GM19238 (cell line): ENCODE results near the gene ERLEC1.
"Not testable (repeated sequence)": the region's sequence is repeated elsewhere in the genome, so short reads cannot be mapped to it uniquely, and the experiment has no call there.

Experiments used
- DNase-seq: peaks from one replicate; pipeline ENCODE4 v3.0.0; 2011; ENCODE audit warnings: low spot score; ENCODE audit not compliant: insufficient read length

The ERLEC1 gene

GRCh38 chr2:53829273-53829979, 42.6 kb downstream of the ERLEC1 start:
- DNase-seq = no peak

- DNase-seq = not testable (repeated sequence)
Measured at GRCh38 chr2:53829980-53830290, 43.1 kb downstream of the ERLEC1 start.

GRCh38 chr2:53840580-53840979, 53.7 kb downstream of the ERLEC1 start:
- DNase-seq = no peak

GRCh38 chr2:53841651-53842050, 54.8 kb downstream of the ERLEC1 start:
- not testable (repeated sequence) for DNase-seq

GRCh38 chr2:53842891-53843290, 56.0 kb downstream of the ERLEC1 start:
- DNase-seq = no peak

- no peak for DNase-seq
Measured at GRCh38 chr2:53843595-53843994, 56.8 kb downstream of the ERLEC1 start.

- DNase-seq = no peak
Measured at GRCh38 chr2:53848062-53848461, 61.2 kb downstream of the ERLEC1 start.

- DNase-seq = not testable (repeated sequence)
Measured at GRCh38 chr2:53851052-53851757, 64.4 kb downstream of the ERLEC1 start.

- DNase-seq = no peak
Measured at GRCh38 chr2:53852532-53852931, 65.7 kb downstream of the ERLEC1 start.

GRCh38 chr2:53854678-53855077, 67.8 kb downstream of the ERLEC1 start:
- DNase-seq = no peak

GRCh38 chr2:53856272-53856671, 69.4 kb downstream of the ERLEC1 start:
- no peak for DNase-seq

- DNase-seq = no peak
Measured at GRCh38 chr2:53859206-53860181, 72.7 kb downstream of the ERLEC1 start, which contains the start of gene GPR75. Gene GPR75, minus strand, starts transcription at chr2:53859967. Its CDS starts 5,211 bp downstream, at chr2:53854756.

GRCh38 chr2:53861824-53862223, 75.0 kb downstream of the ERLEC1 start:
- no peak for DNase-seq

- no peak for DNase-seq
Measured at GRCh38 chr2:53863538-53864227, 76.8 kb downstream of the ERLEC1 start.

GRCh38 chr2:53865264-53865663, 78.4 kb downstream of the ERLEC1 start:
- DNase-seq = no peak

GRCh38 chr2:53865962-53866361, 79.1 kb downstream of the ERLEC1 start:
- DNase-seq = no peak

GRCh38 chr2:53867169-53867568, 80.3 kb downstream of the ERLEC1 start:
- DNase-seq = no peak

- DNase-seq = no peak
Measured at GRCh38 chr2:53867773-53868172, 80.9 kb downstream of the ERLEC1 start.
